ENCODE measurements around the gene SYT6. TPM values are rescaled to one million over a fixed set of nuclear protein-coding genes. Genes with fewer than 3 reads are reported as not detected.

The SYT6 gene
- total RNA-seq, 4 donors from 2014 or later, result 0.30 to 0.44 TPM; not detected in 2

- peaks cover 4 to 72% of the 10 kb centered on the region in 2 donors for H3K27me3 ChIP-seq
- peak overlapping the region in 1 of 4 donors; percentile 47 for H3K4me3 ChIP-seq
- H3K4me1 ChIP-seq, result peaks cover 0 to 37% (median 23%) of the 10 kb centered on the region in 4 donors
- H3K9me3 ChIP-seq, result no peaks in the 10 kb centered on the region
- TF ChIP-seq EP300 (IDR thresholded peaks at IDR 0.05) (no peak), POLR2A (IDR thresholded peaks at IDR 0.05) (no peak), CTCF (IDR thresholded peaks at IDR 0.05) (no peak)
- no peak for DNase-seq (ENCODE audit: low spot score in 2 of 2)
- no peak overlapping the region for H3K27ac ChIP-seq
- no peaks in the 10 kb centered on the region for H3K36me3 ChIP-seq
- WGBS, 2 donors, result 4 to 5% methylated on average over 37 to 39 of the region's 41 CpGs
These were observed 685 bp upstream of the SYT6 start for GRCh38 chr1:114154146-114154962.

- peaks cover 4 to 86% of the 10 kb centered on the region in 2 donors for H3K27me3 ChIP-seq
These were observed 985 bp downstream of the SYT6 start for GRCh38 chr1:114152508-114153260.

GRCh38 chr1:114152089-114152507 is 1.6 kb downstream of the SYT6 start:
- Histone ChIP-seq H3K27ac (no peak overlapping the region), H3K9me3 (no peaks in the 10 kb centered on the region), H3K27me3 (peaks cover 4 to 92% of the 10 kb centered on the region in 2 donors), H3K36me3 (no peaks in the 10 kb centered on the region), H3K4me1 (peaks cover 0 to 37% (median 23%) of the 10 kb centered on the region in 4 donors), H3K4me3 (peak overlapping the region in 3 of 4 donors; percentile 12 to 47 (median 34))
- TF ChIP-seq POLR2A (IDR thresholded peaks at IDR 0.05) (no peak), EP300 (IDR thresholded peaks at IDR 0.05) (no peak), CTCF (IDR thresholded peaks at IDR 0.05) (no peak)
- WGBS, 2 donors, result 11 to 18% methylated on average over 15 of the region's 20 CpGs
- DNase-seq (ENCODE audit: low spot score in 2 of 2), result no peak

More at GRCh38 chr1:114152508-114153260, 985 bp downstream of the SYT6 start:
- Histone ChIP-seq H3K9me3 (no peaks in the 10 kb centered on the region), H3K36me3 (no peaks in the 10 kb centered on the region), H3K4me3 (peak overlapping the region; percentile 12 to 47 (median 38)), H3K27ac (no peak overlapping the region), H3K4me1 (peaks cover 0 to 37% (median 23%) of the 10 kb centered on the region in 4 donors)
- no peak for DNase-seq (ENCODE audit: low spot score in 2 of 2)
- no peak for TF ChIP-seq EP300 (IDR thresholded peaks at IDR 0.05)
- no peak for TF ChIP-seq CTCF (IDR thresholded peaks at IDR 0.05)
- no peak for TF ChIP-seq POLR2A (IDR thresholded peaks at IDR 0.05)
- 1 to 2% methylated on average over 31 to 54 of the region's 89 CpGs for WGBS, 2 donors

- Histone ChIP-seq H3K27me3 (peaks cover 4 to 80% of the 10 kb centered on the region in 2 donors), H3K27ac (no peak overlapping the region), H3K36me3 (no peaks in the 10 kb centered on the region), H3K4me3 (no peak overlapping the region), H3K9me3 (no peaks in the 10 kb centered on the region), H3K4me1 (peaks cover 0 to 36% (median 23%) of the 10 kb centered on the region in 4 donors)
- WGBS, 2 donors, result 69 to 77% methylated on average over 2 of the region's 2 CpGs
- TF ChIP-seq EP300 (IDR thresholded peaks at IDR 0.05) (no peak), CTCF (IDR thresholded peaks at IDR 0.05) (no peak), POLR2A (IDR thresholded peaks at IDR 0.05) (no peak)
- DNase-seq (ENCODE audit: low spot score in 2 of 2), result no peak
These were observed 3.7 kb downstream of the SYT6 start for GRCh38 chr1:114150016-114150415.
